HCT116 (cell line): Measurements from ENCODE around the gene FARP1. TPM values are rescaled to one million over a fixed set of nuclear protein-coding genes. Genes with fewer than 3 reads are reported as not detected.

Experiments used
- ATAC-seq: fragments of 200-7000 bp; cut with Tn5 transposase; 2 replicates; pipeline ENCODE4 v1.9.1; 2020; ENCODE audit warnings: mild to moderate bottlenecking, moderate library complexity
- BruUV-seq: library from RNA; stranded (reverse); fragments of 400-500 nt; replicated peaks from 2 replicates; lab custom pipeline; 2021; lab: Mats Ljungman, UMichigan
- CTCF ChIA-PET: fragments of 300-600 bp; sonication (Branson Sonifier 250); formaldehyde crosslinking; loops from one replicate; lab custom pipeline; 2021; ENCODE audit warnings: antibody characterized with exemption; lab: Charles Lee
- POLR2A ChIA-PET: fragments of 300-600, 350-600 bp; sonication (Branson Sonifier 250); formaldehyde crosslinking; loops from one replicate; lab custom pipeline; 2021; ENCODE audit warnings: antibody characterized with exemption; lab: Charles Lee
- RAD21 ChIA-PET, 2 experiments: fragments of 300-600 bp; sonication (Branson Sonifier 250); formaldehyde crosslinking; loops; one replicate each; lab custom pipeline; 2023; ENCODE audit warnings: low total read pairs in 2 of 2; ENCODE audit not compliant: uncharacterized antibody in 2 of 2, unreplicated experiment in 2 of 2, low non-redundant PET in 1 of 2; lab: Charles Lee
- DNase-seq: peaks from one replicate; pipeline ENCODE4 v3.0.0-alpha.2; 2010; ENCODE audit warnings: low read depth, low spot score
- H2AFZ ChIP-seq: fragments of 200-600 bp; shearing (Covaris generic), sonication (generic); 2 replicates; pipeline ENCODE4 v1.6.1; 2017; ENCODE audit warnings: low read depth, mixed run types, mixed read lengths, antibody characterized with exemption, low read length; ENCODE audit not compliant: poor library complexity, severe bottlenecking
- H3K27ac ChIP-seq: 2 replicates; pipeline ENCODE4 v1.5.1; 2012; ENCODE audit warnings: low read depth, low read length
- H3K27me3 ChIP-seq: fragments of 200-600 bp; sonication (generic); 2 replicates; pipeline ENCODE4 v1.6.1; 2016; ENCODE audit warnings: mixed run types, low read length, mixed read lengths; ENCODE audit not compliant: insufficient read depth
- H3K36me3 ChIP-seq, 2 experiments: fragments of 200-500 bp in 1 of 2; fragments of 200-600 bp in 1 of 2; sonication (Bioruptor generic) in 1 of 2; sonication (generic) in 1 of 2; 2 replicates each; pipeline versions ENCODE4 v1.5.1 to v1.6.1; 2014 to 2016; ENCODE audit warnings: low read length in 2 of 2, inconsistent platforms in 1 of 2, mixed read lengths in 1 of 2, mixed run types in 1 of 2; ENCODE audit not compliant: insufficient read depth in 2 of 2, control insufficient read depth in 1 of 2
- H3K4me1 ChIP-seq, 2 experiments: fragments of 200-600 bp in 1 of 2; sonication (generic) in 1 of 2; 2 replicates each; pipeline versions ENCODE4 v1.5.1 to v1.6.1; 2012 to 2017; ENCODE audit warnings: low read length in 2 of 2, inconsistent platforms in 1 of 2, mild to moderate bottlenecking in 1 of 2, mixed read lengths in 1 of 2, mixed run types in 1 of 2, moderate library complexity in 1 of 2; ENCODE audit not compliant: insufficient read depth in 2 of 2, control insufficient read depth in 1 of 2
- H3K4me2 ChIP-seq: fragments of 200-600 bp; sonication (generic); 2 replicates; pipeline ENCODE4 v1.6.1; 2017; ENCODE audit warnings: mixed run types, low read length, mixed read lengths
- H3K4me3 ChIP-seq, 2 experiments: fragments of 200-600 bp in 1 of 2; sonication (generic) in 1 of 2; replicated peaks in 1 of 2; 2 replicates each; pipeline ENCODE4 v1.5.1; 2011 to 2016; ENCODE audit warnings: low read length in 2 of 2, control low read depth in 1 of 2, low read depth in 1 of 2, mild to moderate bottlenecking in 1 of 2, mixed read lengths in 1 of 2, mixed run types in 1 of 2
- H3K79me2 ChIP-seq: fragments of 200-600 bp; sonication (generic); 2 replicates; pipeline ENCODE4 v1.6.1; 2017; ENCODE audit warnings: mild to moderate bottlenecking, mixed run types, low read length, moderate library complexity, mixed read lengths; ENCODE audit not compliant: insufficient read depth
- H3K9ac ChIP-seq: fragments of 200-600 bp; sonication (generic); 2 replicates; pipeline ENCODE4 v1.6.1; 2016; ENCODE audit warnings: low read length, mixed read lengths
- H3K9me2 ChIP-seq: fragments of 200-600 bp; sonication (generic), shearing (Covaris generic); 2 replicates; pipeline ENCODE4 v1.6.1; 2017; ENCODE audit warnings: mixed run types, mild to moderate bottlenecking, moderate library complexity; ENCODE audit not compliant: insufficient read depth
- H3K9me3 ChIP-seq, 2 experiments: fragments of 200-500 bp in 1 of 2; fragments of 200-600 bp in 1 of 2; sonication (Bioruptor generic) in 1 of 2; sonication (generic) in 1 of 2; 2 replicates each; pipeline ENCODE4 v1.6.1; 2014 to 2017; ENCODE audit warnings: low read length in 2 of 2, mixed read lengths in 2 of 2, inconsistent platforms in 1 of 2, low read depth in 1 of 2, mild to moderate bottlenecking in 1 of 2, mixed run types in 1 of 2, moderate library complexity in 1 of 2; ENCODE audit not compliant: control insufficient read depth in 1 of 2, insufficient read depth in 1 of 2
- H4K20me1 ChIP-seq: fragments of 200-600 bp; sonication (generic), shearing (Covaris generic); 2 replicates; pipeline ENCODE4 v1.6.1; 2017; ENCODE audit warnings: mixed run types, mild to moderate bottlenecking, moderate library complexity; ENCODE audit not compliant: insufficient read depth
- CBX3 ChIP-seq: IDR thresholded peaks from 2 replicates; pipeline ENCODE4 v1.6.1; 2012; ENCODE audit warnings: low read depth
- CEBPB ChIP-seq: IDR thresholded peaks from 2 replicates; pipeline ENCODE4 v1.6.1; 2012; ENCODE audit warnings: low read depth
- CTCF ChIP-seq, 3 experiments: fragments of 200-600 bp in 1 of 3; sonication (generic) in 1 of 3; IDR thresholded peaks in 2 of 3; conservative IDR thresholded peaks in 1 of 3; 2 replicates each; pipeline ENCODE4 v1.5.1; 2012 to 2017; ENCODE audit warnings: low read depth in 2 of 3, low read length in 2 of 3, antibody characterized with exemption in 1 of 3, borderline replicate concordance in 1 of 3, control low read depth in 1 of 3, mild to moderate bottlenecking in 1 of 3, mixed read lengths in 1 of 3, mixed run types in 1 of 3, moderate library complexity in 1 of 3; ENCODE audit not compliant: insufficient read depth in 1 of 3
- EGR1 ChIP-seq: IDR thresholded peaks from 2 replicates; pipeline ENCODE4 v1.6.1; 2012; ENCODE audit warnings: low read depth
- ELF1 ChIP-seq: IDR thresholded peaks from 2 replicates; pipeline ENCODE4 v1.6.1; 2012; ENCODE audit warnings: low read depth, borderline replicate concordance
- EZH2 ChIP-seq: fragments of 200-600 bp; sonication (generic); IDR thresholded peaks from 2 replicates; pipeline ENCODE4 v1.6.1; 2017; ENCODE audit warnings: antibody characterized with exemption, mixed run types
- EZH2phosphoT487 ChIP-seq: fragments of 200-600 bp; IDR thresholded peaks from 2 replicates; pipeline ENCODE4 v1.6.1; 2018; ENCODE audit warnings: antibody characterized with exemption, borderline replicate concordance
- FOSL1 ChIP-seq: IDR thresholded peaks from 2 replicates; pipeline ENCODE4 v1.6.1; 2012; ENCODE audit warnings: low read depth
- POLR2AphosphoS5 ChIP-seq: IDR thresholded peaks from 2 replicates; pipeline ENCODE4 v1.6.1; 2011; ENCODE audit warnings: mild to moderate bottlenecking, low read depth, low read length, moderate library complexity
- RAD21 ChIP-seq: IDR thresholded peaks from 2 replicates; pipeline ENCODE4 v1.6.1; 2012; ENCODE audit warnings: low read depth, mild to moderate bottlenecking
- REST ChIP-seq: IDR thresholded peaks from 2 replicates; pipeline ENCODE4 v1.6.1; 2012; ENCODE audit warnings: low read depth
- SIN3A ChIP-seq: IDR thresholded peaks from 2 replicates; pipeline ENCODE4 v1.6.1; 2012; ENCODE audit warnings: low read depth
- SP1 ChIP-seq: IDR thresholded peaks from 2 replicates; pipeline ENCODE4 v1.6.1; 2012; ENCODE audit warnings: low read depth
- TCF7L2 ChIP-seq: IDR thresholded peaks from 2 replicates; pipeline ENCODE4 v1.7.0; 2011; ENCODE audit warnings: borderline replicate concordance, inconsistent platforms; ENCODE audit not compliant: insufficient read depth, insufficient read length; ENCODE audit errors: extremely low read depth
- YY1 ChIP-seq: IDR thresholded peaks from 2 replicates; pipeline ENCODE4 v1.6.1; 2011; ENCODE audit warnings: low read length, low read depth, moderate library complexity, mild to moderate bottlenecking; ENCODE audit not compliant: insufficient replicate concordance; ENCODE audit errors: extremely low read depth
- ZNF274 ChIP-seq: fragments of 200-500 bp; sonication (Bioruptor generic); IDR thresholded peaks from 2 replicates; pipeline ENCODE4 v1.6.1; 2014; ENCODE audit warnings: mild to moderate bottlenecking, low read depth, low read length, inconsistent platforms
- intact Hi-C: fragments of 100-400 bp; cut with micrococcal nuclease; formaldehyde crosslinking; loops from 2 replicates; pipeline ENCODE4 v1.10.0; 2022
- total RNA-seq: library from RNA; stranded (reverse); gene quantifications from one replicate; pipeline ENCODE4 v1.2.1, GENCODE V29; 2021; ENCODE audit not compliant: unreplicated experiment
- TF ChIP-seq, protein P1 (sequence below): IDR thresholded peaks from 2 replicates; pipeline ENCODE4 v1.6.1; 2011; ENCODE audit warnings: mild to moderate bottlenecking, low read length, moderate library complexity; ENCODE audit not compliant: insufficient replicate concordance; ENCODE audit errors: extremely low read depth

The FARP1 gene
- total RNA-seq, 1 experiment from 2014 or later = 30.5 TPM

- no peaks in the 10 kb centered on the region for H3K79me2 ChIP-seq
- H2AFZ ChIP-seq = no peak overlapping the region
- no peak overlapping the region for H3K9ac ChIP-seq
- H4K20me1 ChIP-seq = no peaks in the 10 kb centered on the region
- POLR2A ChIA-PET = no interaction called here
- DNase-seq = no peak
- H3K4me1 ChIP-seq = no peaks in the 10 kb centered on the region
- RAD21 ChIA-PET = no interaction called here
- H3K36me3 ChIP-seq = no peaks in the 10 kb centered on the region
- no peaks in the 10 kb centered on the region for H3K27me3 ChIP-seq
- H3K4me2 ChIP-seq = no peak overlapping the region
- TF ChIP-seq TCF7L2 = no peak
- no peak for TF ChIP-seq SP1
- no peak for TF ChIP-seq CTCF (IDR thresholded peaks at IDR 0.05 in 2 of 3, conservative IDR thresholded peaks at IDR 0.05 in 1 of 3; ENCODE audit: borderline replicate concordance in 1 of 3, insufficient read depth in 1 of 3, low read depth in 2 of 3, low read length in 2 of 3)
- no peak for TF ChIP-seq EZH2phosphoT487
- no peak for TF ChIP-seq CBX3
- no peak for TF ChIP-seq SIN3A
- no peak for TF ChIP-seq EZH2
- TF ChIP-seq EGR1 = no peak
- no peak for TF ChIP-seq ELF1
- TF ChIP-seq ZNF274 = no peak
- TF ChIP-seq RAD21 = no peak
- TF ChIP-seq FOSL1 = no peak
- no peak for TF ChIP-seq YY1
- no peak for TF ChIP-seq POLR2AphosphoS5
- TF ChIP-seq CEBPB = no peak
- no peak for TF ChIP-seq REST
- TF ChIP-seq, protein P1, sequence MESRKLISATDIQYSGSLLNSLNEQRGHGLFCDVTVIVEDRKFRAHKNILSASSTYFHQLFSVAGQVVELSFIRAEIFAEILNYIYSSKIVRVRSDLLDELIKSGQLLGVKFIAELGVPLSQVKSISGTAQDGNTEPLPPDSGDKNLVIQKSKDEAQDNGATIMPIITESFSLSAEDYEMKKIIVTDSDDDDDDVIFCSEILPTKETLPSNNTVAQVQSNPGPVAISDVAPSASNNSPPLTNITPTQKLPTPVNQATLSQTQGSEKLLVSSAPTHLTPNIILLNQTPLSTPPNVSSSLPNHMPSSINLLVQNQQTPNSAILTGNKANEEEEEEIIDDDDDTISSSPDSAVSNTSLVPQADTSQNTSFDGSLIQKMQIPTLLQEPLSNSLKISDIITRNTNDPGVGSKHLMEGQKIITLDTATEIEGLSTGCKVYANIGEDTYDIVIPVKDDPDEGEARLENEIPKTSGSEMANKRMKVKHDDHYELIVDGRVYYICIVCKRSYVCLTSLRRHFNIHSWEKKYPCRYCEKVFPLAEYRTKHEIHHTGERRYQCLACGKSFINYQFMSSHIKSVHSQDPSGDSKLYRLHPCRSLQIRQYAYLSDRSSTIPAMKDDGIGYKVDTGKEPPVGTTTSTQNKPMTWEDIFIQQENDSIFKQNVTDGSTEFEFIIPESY = no peak
- TF ChIP-seq, all 23 proteins: peak for 0
- BruUV-seq = no TSS peak
- Histone ChIP-seq H3K27ac (no peak overlapping the region), H3K9me3 (no peaks in the 10 kb centered on the region), H3K4me3 (no peak overlapping the region), H3K9me2 (no peaks in the 10 kb centered on the region)
- CTCF ChIA-PET = no interaction called here
- intact Hi-C loops = no loop called here
- no peak for ATAC-seq
Measured at GRCh38 chr13:98195054-98195791, 52.3 kb downstream of the FARP1 start.
